A673 (cell line): ENCODE data around the gene NRL.
"Not testable (repeated sequence)": the region's sequence is repeated elsewhere in the genome, so short reads cannot be mapped to it uniquely, and the experiment has no call there.

ENCODE experiments used
- CTCF ChIP-seq: fragments of 300-800, 200-600 bp; sonication (generic); conservative IDR thresholded peaks from 2 replicates; pipeline ENCODE4 v1.5.1; 2017; ENCODE audit warnings: low read depth, mild to moderate bottlenecking, antibody characterized with exemption, low read length, moderate library complexity, mixed read lengths
- EZH2 ChIP-seq: fragments of 200-600 bp; sonication (generic); IDR thresholded peaks from 2 replicates; pipeline ENCODE4 v1.6.1; 2017; ENCODE audit warnings: borderline replicate concordance, low read depth, mild to moderate bottlenecking, mixed read lengths, antibody characterized with exemption, low read length; ENCODE audit not compliant: poor library complexity, severe bottlenecking

- TF ChIP-seq CTCF, EZH2: not testable (repeated sequence)
These were observed 79.0 kb downstream of the NRL start for GRCh38 chr14:24035769-24036168.
